Uterus (tissue), 2 donors: Measurements from ENCODE around the gene NRXN3.

ENCODE experiments used
- CTCF ChIP-seq, 4 experiments: fragments of 200-600 bp in 2 of 4; fragments of 450-650 bp in 2 of 4; sonication (generic) in 2 of 4; IDR thresholded peaks; one replicate each; pipeline ENCODE4 v1.5.1; 2016 to 2019; ENCODE audit warnings: antibody characterized with exemption in 4 of 4, mild to moderate bottlenecking in 2 of 4, moderate library complexity in 1 of 4
- POLR2A ChIP-seq, 2 donors: fragments of 450-650 bp; IDR thresholded peaks; one replicate each; pipeline ENCODE4 v1.6.1; 2016; ENCODE audit warnings: antibody characterized with exemption in 2 of 2, mild to moderate bottlenecking in 1 of 2, moderate library complexity in 1 of 2

- TF ChIP-seq POLR2A (IDR thresholded peaks at IDR 0.05), result no peak
- no peak for TF ChIP-seq CTCF (IDR thresholded peaks at IDR 0.05)
Observed at GRCh38 chr14:79567306-79567705, 1397.1 kb downstream of the NRXN3 start.
